Psoas muscle (tissue), 8 donors: ENCODE measurements around the gene TNS3. TPM values are rescaled to one million over a fixed set of nuclear protein-coding genes. Genes with fewer than 3 reads are reported as not detected.
"Not testable (repeated sequence)": the region's sequence is repeated elsewhere in the genome, so short reads cannot be mapped to it uniquely, and the experiment has no call there.

ENCODE experiments used
- ATAC-seq, 4 donors: fragments of 200-7000 bp; cut with Tn5 transposase; one replicate each; pipeline ENCODE4 v1.9.1; 2020; ENCODE audit warnings: moderate library complexity in 3 of 4, mild to moderate bottlenecking in 2 of 4
- DNase-seq, 2 donors: peaks; one replicate each; pipeline ENCODE4 v3.0.0-alpha.2; 2020
- H3K27ac ChIP-seq: fragments of 200-600 bp; one replicate; pipeline ENCODE4 v1.8.0; 2022
- H3K27me3 ChIP-seq, 3 donors: fragments of 200-600 bp in 1 of 3; one replicate each; pipeline versions ENCODE4 v1.6.1 to v1.8.0; 2013 to 2022; ENCODE audit warnings: low read length in 2 of 3, mild to moderate bottlenecking in 2 of 3, moderate library complexity in 1 of 3; ENCODE audit not compliant: insufficient read depth in 3 of 3
- H3K36me3 ChIP-seq, 2 donors: fragments of 200-600 bp in 1 of 2; one replicate each; pipeline versions ENCODE4 v1.6.1 to v1.8.0; 2013 to 2022; ENCODE audit warnings: low read depth in 1 of 2, mild to moderate bottlenecking in 1 of 2, moderate library complexity in 1 of 2; ENCODE audit not compliant: insufficient read depth in 1 of 2
- H3K4me1 ChIP-seq: fragments of 200-600 bp; one replicate; pipeline ENCODE4 v1.8.0; 2022
- H3K4me3 ChIP-seq: fragments of 200-600 bp; one replicate; pipeline ENCODE4 v1.8.0; 2022; ENCODE audit warnings: mild to moderate bottlenecking
- H3K9me3 ChIP-seq: fragments of 200-600 bp; one replicate; pipeline ENCODE4 v1.8.0; 2022
- WGBS, 3 donors: extraction: QIAGEN DNeasy Blood & Tissue Kit; methylation state at CpG; one replicate each; pipeline versions ENCODE4 v1.1.6 to v1.1.7; 2013; 5-methylcytosine and 5-hydroxymethylcytosine counted together
- intact Hi-C, 2 donors: fragments of 100-400 bp; cut with DNase I; formaldehyde crosslinking; loops; one replicate each; pipeline versions ENCODE4 v1.11.0 to v1.14.2; 2022
- polyA plus RNA-seq, 3 donors: library from polyadenylated mRNA; stranded (reverse); fragments of 200-250 nt; gene quantifications; one replicate each; pipeline ENCODE4 v1.2.3, GENCODE V29; 2013
- total RNA-seq, 4 donors: library from RNA; stranded (reverse); fragmentation: NEBNext Ultra II Directional in 2 of 4; extraction: Animal tissue kit (Norgen Biotek cat#: 25700) in 2 of 4; gene quantifications; one replicate each; pipeline versions ENCODE4 v1.2.1 to v1.2.4, GENCODE V29; 2021 to 2023
- TF ChIP-seq, protein P1 (sequence below): fragments of 200-600 bp; IDR thresholded peaks from one replicate; pipeline ENCODE4 v1.8.0; 2022; ENCODE audit warnings: antibody characterized with exemption
- donor health status: healthy with polysubstance abuse.
- donor health status: DM: no; HTN: no; CAD: no; lungs with moderate emphysema.
- donor health status: Bipolar disorder and iron deficiency.
- donor health status: healthy.
- donor health status: DM: yes; HTN: yes; CAD: no.
- donor health status: DM: no; HTN: no; CAD: no.
- donor health status: DM: no; HTN: no; CAD: no.
- donor health status: DM: yes; HTN: yes; CAD: no.

Gene TNS3
- total and polyA plus RNA-seq, 7 donors = 11.5 to 75.3 (median 35.0) TPM

DNA sequence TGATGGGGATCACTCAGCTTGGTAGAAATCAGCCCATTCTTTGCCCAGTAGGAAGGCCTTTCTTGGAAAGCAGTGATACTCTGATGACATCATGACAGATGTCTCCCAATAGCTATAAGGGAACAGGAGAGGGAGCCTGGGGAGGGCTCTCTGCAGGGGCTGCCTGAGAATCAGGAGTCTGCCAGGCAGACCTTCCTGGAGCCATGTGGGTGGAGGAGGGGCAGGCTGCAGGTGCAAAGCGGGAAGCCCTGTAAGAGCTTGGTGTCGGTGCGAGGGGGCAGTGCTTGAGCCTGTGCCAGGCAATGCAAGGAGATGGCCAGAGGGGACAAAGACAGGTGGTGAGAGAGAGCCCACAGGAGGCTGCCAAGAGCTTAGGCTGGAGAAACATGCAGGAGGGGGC, 5.0 kb upstream of the TNS3 start:
- ATAC-seq = no peak
- WGBS, 3 donors = 37 to 51% (median 46%) methylated on average over 3 of the region's 3 CpGs
- intact Hi-C loops = loop anchor here in 1 of 2 donors (10.0 kb wide), 1 partner anchor 228 kb away; no protein-coding TSS in a partner anchor

DNA sequence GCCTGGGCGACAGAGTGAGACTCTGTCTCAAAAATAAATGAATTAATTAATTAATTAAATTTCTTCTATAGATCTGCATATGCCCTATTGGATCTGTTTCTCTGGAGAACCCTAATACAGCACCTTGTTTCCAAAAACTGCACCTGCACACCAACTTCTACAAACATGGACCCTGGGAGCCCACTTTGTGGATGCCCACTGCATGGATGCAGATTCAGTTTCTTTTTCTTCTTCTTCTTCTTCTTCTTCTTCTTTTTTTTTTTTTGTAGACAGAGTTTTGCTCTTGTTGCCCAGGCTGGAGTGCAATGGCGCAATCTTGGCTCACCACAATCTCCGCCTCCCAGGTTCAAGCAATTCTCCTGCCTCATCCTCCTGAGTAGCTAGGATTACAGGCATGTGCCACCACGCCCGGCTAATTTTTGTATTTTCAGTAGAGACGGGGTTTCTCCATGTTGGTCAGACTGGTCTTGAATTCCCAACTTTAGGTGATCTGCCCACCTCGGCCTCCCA, 4.3 kb upstream of the TNS3 start:
- intact Hi-C loops = loop anchor here in 1 of 2 donors (10.0 kb wide), 1 partner anchor 229 kb away; no protein-coding TSS in a partner anchor

More for the DNA sequence above, 5.0 kb upstream of the TNS3 start:
- DNase-seq = no peak
- TF ChIP-seq, protein P1, sequence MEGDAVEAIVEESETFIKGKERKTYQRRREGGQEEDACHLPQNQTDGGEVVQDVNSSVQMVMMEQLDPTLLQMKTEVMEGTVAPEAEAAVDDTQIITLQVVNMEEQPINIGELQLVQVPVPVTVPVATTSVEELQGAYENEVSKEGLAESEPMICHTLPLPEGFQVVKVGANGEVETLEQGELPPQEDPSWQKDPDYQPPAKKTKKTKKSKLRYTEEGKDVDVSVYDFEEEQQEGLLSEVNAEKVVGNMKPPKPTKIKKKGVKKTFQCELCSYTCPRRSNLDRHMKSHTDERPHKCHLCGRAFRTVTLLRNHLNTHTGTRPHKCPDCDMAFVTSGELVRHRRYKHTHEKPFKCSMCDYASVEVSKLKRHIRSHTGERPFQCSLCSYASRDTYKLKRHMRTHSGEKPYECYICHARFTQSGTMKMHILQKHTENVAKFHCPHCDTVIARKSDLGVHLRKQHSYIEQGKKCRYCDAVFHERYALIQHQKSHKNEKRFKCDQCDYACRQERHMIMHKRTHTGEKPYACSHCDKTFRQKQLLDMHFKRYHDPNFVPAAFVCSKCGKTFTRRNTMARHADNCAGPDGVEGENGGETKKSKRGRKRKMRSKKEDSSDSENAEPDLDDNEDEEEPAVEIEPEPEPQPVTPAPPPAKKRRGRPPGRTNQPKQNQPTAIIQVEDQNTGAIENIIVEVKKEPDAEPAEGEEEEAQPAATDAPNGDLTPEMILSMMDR = no peak
- H3K36me3 ChIP-seq = no peaks in the 10 kb centered on the region
- no peak overlapping the region for H3K27ac ChIP-seq
- no peaks in the 10 kb centered on the region for H3K9me3 ChIP-seq
- no peaks in the 10 kb centered on the region for H3K27me3 ChIP-seq
- H3K4me1 ChIP-seq = peaks cover 6% of the 10 kb centered on the region
- H3K4me3 ChIP-seq = no peak overlapping the region

DNA sequence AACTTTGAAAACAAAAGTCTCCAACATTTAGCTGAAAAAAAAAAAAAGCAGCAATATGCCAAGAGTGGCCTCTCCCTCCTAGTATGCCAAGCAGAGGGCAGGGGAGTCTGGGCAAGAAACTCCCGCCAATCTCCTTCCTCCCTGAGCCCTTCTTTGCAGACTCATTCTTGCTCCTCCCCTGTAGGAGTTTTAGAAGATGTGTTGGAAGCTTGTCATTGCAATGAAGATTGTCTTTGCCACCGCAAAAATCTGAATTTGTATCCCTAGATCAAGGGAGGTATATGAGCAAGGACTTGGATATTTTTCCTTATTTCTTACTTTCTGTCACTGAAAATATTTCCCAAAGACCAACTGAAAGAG, 2.6 kb upstream of the TNS3 start:
- no peak overlapping the region for H3K27ac ChIP-seq
- intact Hi-C loops = loop anchor here (5.0 to 10.0 kb wide), 3 partner anchors 97 to 230 kb away; no protein-coding TSS in a partner anchor

More for the DNA sequence above, 4.3 kb upstream of the TNS3 start:
- not testable (repeated sequence) for H3K9me3 ChIP-seq, H3K27ac ChIP-seq, ATAC-seq, H3K4me1 ChIP-seq, H3K27me3 ChIP-seq, H3K36me3 ChIP-seq, H3K4me3 ChIP-seq, DNase-seq
- 94 to 96% (median 96%) methylated on average over 7 of the region's 7 CpGs for WGBS, 3 donors

DNA sequence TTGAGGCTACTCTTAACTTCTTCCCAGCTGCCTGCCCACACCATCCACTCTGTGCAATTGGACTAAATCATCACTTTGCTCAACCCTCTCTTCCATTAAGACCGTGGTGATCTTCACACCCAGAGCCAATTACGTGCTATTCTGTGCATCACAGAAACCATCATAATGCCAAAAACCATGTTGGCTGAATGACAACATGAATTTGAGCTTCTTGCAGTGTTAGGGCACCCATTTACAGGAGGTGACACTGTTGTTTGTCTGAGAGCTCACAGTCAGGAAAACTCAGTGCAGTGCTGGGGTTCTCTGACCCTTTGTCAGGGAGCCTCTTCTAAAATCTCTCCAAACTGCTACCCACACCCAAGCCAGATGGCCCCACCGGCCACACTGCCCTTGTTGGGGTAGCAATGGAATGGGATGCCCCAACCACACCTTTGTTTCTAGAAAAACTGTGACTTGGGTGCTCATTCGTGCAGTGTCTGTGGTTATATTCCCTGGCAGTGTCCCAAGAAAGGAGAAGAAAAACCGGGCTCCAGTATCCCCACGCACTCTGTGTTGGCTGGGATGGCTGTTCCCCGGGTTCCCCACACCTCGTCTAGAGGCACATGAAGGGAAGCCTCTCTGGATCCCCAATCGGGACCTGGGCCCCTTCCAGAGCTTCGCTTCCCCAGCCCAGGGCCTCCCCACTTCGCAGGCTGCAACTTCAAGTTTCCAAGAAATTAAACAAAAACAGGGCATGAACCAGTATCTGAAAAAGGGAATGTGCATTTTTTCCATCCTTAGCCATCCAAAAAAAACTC, 2.0 kb upstream of the TNS3 start:
- ATAC-seq (no peak), DNase-seq (no peak)
- TF ChIP-seq, protein P1 = no peak
- Histone ChIP-seq H3K27ac (no peak overlapping the region), H3K27me3 (no peaks in the 10 kb centered on the region), H3K9me3 (no peaks in the 10 kb centered on the region), H3K4me1 (peaks cover 11% of the 10 kb centered on the region), H3K36me3 (no peaks in the 10 kb centered on the region), H3K4me3 (no peak overlapping the region)
- intact Hi-C loops = loop anchor here (5.0 to 10.0 kb wide), 3 partner anchors 97 to 231 kb away; no protein-coding TSS in a partner anchor
- WGBS, 3 donors = 49 to 75% (median 55%) methylated on average over 11 of the region's 11 CpGs

More for the DNA sequence above, 2.6 kb upstream of the TNS3 start:
- H3K4me1 ChIP-seq = peaks cover 11% of the 10 kb centered on the region
- TF ChIP-seq, protein P1 = no peak
- H3K9me3 ChIP-seq = no peaks in the 10 kb centered on the region
- H3K27me3 ChIP-seq = no peaks in the 10 kb centered on the region
- no peaks in the 10 kb centered on the region for H3K36me3 ChIP-seq
- DNase-seq (no peak), ATAC-seq (no peak)
- H3K4me3 ChIP-seq = no peak overlapping the region
- WGBS, 3 donors = 73 to 95% (median 73%) methylated on average over 2 of the region's 2 CpGs
